G401 (cell line): ENCODE data around the gene USH2A. TPM values are rescaled to one million over a fixed set of nuclear protein-coding genes. Genes with fewer than 3 reads are reported as not detected.
A peak's percentile ranks its signal among the peaks of the same experiment; 100 is the strongest.
"Not testable (repeated sequence)": the region's sequence is repeated elsewhere in the genome, so short reads cannot be mapped to it uniquely, and the experiment has no call there.

Source experiments
- DNase-seq: peaks from one replicate; pipeline ENCODE4 v3.0.0-alpha.2; 2015; ENCODE audit warnings: low spot score
- in situ Hi-C: cut with HindIII; loops from 2 replicates; pipeline ENCODE4 v1.10.0; 2016; ENCODE audit warnings: low sequenced_read_pairs, mixed read lengths
- total RNA-seq: library from RNA; depleted of rRNA; stranded (reverse); fragments of >200 nt; shearing (Covaris generic); gene quantifications from 2 replicates; pipeline ENCODE4 v1.2.3, GENCODE V29; 2014

The USH2A gene
- total RNA-seq, 1 experiment from 2014 or later: not detected

DNA sequence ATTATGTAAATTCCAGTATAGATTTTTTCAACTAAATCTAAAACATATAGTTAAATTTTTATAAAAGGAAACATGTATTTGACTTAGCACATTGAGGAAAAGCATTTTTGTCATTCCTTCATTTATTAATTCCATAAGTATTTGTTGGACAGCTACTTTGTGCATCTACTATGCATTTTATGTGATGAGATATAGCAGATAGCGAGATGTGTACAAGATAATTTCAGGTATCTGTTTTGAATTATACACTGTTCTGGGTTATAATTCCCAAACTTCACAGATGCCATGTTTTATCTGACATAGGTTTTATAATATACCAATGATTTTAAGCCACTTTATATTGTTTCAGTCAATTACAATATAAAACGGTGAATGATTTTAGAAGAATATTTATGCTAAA, 398.7 kb downstream of the USH2A start:
- in situ Hi-C loops: no loop called here

DNA sequence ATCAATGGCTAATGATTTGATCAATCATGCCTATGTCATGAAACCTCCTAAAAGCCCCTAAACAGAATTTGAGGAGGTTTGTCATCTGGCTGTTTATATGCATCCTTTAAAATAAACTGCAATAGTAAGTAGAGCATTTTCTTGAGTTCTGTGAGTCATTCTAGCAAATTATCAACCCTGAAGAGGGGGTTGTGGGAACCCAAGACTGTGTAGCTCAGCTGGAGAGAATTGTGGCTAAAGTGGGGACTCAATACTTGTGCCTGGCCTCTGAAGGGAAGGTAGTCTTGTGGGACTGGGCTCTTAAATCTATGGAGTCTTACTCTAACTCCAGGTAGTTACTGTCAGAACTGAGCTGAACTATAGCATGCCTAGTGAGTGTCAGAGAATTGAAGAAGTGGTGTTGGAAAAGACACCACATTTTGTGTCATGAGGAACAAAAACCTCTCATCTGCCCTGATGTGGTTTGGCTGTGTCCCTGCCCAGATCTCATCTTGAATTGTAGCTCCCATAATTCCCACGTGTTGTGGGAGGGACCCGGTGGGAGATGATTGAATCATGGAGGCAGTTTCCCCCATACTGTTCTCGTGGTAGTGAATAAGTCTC, 402.4 kb downstream of the USH2A start:
- no peak for DNase-seq
- in situ Hi-C loops: no loop called here

More for the DNA sequence above, 398.7 kb downstream of the USH2A start:
- DNase-seq: no peak

DNA sequence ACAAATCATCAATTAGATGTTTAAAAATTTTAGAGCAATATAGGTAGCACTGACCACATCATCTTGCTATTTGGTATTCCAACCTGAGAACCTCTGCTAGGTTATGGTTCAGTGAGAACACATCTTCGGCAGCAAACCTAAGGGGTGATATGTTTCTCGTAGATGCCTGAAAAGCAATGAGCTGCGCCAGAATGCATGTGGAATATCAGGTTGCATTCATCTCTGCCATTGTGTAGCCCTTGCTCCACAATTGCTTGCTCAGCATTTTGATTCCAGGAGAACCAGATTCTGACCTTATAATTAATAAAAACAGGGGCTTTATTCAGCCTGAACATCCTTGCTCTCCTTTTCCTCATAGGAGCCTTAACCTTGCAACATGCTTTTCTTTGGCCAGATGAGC, 408.1 kb downstream of the USH2A start:
- DNase-seq: no peak
- in situ Hi-C loops: no loop called here

- in situ Hi-C loops: no loop called here
- DNase-seq: no peak
Observed at GRCh38 chr1:216014086-216014485, 409.2 kb downstream of the USH2A start.

- DNase-seq, in situ Hi-C loops: not testable (repeated sequence)
Observed at GRCh38 chr1:216009456-216009855, 413.8 kb downstream of the USH2A start.

DNA sequence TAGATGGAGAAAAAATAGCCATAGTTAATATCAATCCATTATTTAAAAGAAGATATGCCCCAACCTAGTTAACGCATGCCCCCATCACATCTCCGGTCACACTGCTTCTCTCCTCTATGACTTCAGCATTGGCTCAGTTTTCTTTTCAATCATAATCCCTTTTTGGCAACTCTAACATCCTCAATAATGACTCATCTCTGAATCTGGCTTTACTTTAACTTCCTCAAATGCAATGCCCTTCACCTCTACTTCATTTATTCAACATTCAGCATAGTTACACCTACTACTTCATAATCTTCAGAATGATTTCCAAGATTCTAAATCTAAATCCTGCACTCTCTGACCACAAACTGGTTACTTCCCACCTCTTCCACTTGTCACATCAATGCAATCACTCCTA, 417.3 kb downstream of the USH2A start:
- in situ Hi-C loops: no loop called here
- DNase-seq: no peak

DNA sequence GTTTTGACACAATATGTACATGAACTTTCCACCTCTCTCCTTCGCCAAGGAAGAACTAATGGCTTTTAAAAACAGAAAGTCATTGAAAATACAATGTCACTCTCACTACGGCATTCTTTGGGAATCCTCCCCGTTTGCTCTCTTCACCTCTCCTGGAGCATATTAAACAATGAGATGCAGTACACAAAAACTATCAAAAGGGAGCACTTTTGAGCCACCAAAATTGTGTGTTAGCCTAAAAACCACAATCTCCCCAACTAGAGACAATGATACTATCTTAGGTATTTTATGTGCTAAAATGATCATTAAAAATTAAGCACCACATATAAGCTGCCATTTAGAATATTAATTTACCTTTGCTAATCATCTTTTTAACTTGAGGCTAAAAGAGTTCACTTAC, 430.6 kb downstream of the USH2A start:
- in situ Hi-C loops: no loop called here
- peak; percentile 22 for DNase-seq

- no peak for DNase-seq
- in situ Hi-C loops: no loop called here
Observed at GRCh38 chr1:215987092-215987875, 436.0 kb downstream of the USH2A start.

GRCh38 chr1:215986401-215986800, 436.8 kb downstream of the USH2A start:
- in situ Hi-C loops: no loop called here
- no peak for DNase-seq

DNA sequence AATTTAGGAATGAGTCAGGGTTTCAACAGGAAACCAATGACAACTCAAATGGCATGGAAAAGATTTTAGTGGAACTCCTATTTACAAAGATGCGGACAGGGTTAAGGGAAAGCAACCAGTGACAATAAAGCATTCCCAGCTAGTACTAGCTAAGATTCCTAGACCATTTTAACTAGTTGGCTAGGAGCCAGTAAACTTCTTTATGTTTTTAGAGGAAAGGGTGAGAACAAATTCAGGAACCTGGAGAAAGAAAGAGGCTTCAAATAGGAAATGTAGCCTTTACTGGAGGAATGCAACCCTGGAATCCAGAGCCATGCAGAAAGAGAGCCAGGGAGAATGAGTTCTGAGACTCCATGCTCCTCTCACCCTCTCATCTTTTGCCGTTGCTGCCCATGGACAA, 439.6 kb downstream of the USH2A start:
- in situ Hi-C loops: no loop called here
- no peak for DNase-seq

GRCh38 chr1:215971793-215972441, 451.3 kb downstream of the USH2A start:
- in situ Hi-C loops: no loop called here
- DNase-seq: peak; percentile 46

DNA sequence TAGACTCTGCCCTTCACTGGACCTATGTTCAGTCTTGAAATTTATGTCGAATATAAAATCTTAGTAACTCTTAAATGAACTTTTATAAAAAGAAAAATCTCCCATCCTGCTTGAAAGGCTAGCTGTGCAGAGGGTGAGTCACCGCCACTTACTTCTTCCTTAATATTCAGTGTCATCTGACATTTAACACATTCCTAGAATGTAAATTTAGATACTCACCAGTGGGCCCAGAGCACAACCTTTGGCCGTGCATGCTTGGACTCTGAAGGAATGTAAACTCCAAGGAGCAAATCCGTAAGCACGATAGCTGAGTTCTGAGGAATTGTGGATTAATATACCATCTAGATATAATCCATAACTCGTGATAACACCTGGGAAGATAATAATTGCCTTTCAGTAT, 452.8 kb downstream of the USH2A start:
- no peak for DNase-seq

DNA sequence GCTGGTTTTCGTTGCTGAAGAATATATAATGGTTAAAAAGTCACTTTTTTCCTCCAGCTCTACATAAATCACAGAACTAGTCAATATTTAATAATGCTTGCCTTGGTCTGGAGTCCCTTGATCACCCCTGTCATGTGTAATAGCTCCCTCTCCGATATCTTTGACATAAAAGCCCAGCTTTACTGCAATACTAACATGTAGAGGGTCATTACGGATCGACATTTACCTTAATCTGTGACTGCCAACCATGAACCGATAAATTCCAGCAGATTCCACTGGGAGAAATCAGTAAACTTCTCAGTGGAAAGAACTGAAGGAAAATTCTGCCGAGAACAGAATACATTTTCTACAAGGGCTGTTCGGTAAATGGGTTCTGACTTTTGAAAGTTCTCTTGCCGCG, 459.6 kb downstream of the USH2A start:
- in situ Hi-C loops: no loop called here
- DNase-seq: no peak

More for the DNA sequence above, 452.8 kb downstream of the USH2A start:
- in situ Hi-C loops: no loop called here

DNA sequence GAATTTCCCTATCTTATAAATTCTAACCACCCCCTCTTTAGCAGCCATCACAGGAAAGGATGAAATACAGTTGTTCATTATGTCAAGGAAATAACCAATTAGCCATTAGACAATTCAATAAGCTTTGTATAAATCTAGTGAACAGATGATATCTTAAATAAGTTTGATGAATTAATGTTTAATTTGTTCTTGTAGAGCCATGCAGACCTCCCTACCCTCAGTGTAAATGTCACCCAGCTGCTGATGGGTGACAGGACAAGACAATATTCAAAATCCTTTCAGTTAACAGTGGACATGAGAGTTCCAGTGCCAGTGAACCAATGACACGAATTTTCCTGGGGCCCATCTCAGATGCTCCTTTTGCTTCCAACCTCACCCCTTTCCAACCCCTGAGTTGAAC, 460.2 kb downstream of the USH2A start:
- in situ Hi-C loops: no loop called here
- DNase-seq: no peak

- in situ Hi-C loops: no loop called here
- no peak for DNase-seq
Observed at GRCh38 chr1:215958841-215959240, 464.4 kb downstream of the USH2A start.

- in situ Hi-C loops: no loop called here
- DNase-seq: no peak
Observed at GRCh38 chr1:215957663-215958062, 465.6 kb downstream of the USH2A start.

DNA sequence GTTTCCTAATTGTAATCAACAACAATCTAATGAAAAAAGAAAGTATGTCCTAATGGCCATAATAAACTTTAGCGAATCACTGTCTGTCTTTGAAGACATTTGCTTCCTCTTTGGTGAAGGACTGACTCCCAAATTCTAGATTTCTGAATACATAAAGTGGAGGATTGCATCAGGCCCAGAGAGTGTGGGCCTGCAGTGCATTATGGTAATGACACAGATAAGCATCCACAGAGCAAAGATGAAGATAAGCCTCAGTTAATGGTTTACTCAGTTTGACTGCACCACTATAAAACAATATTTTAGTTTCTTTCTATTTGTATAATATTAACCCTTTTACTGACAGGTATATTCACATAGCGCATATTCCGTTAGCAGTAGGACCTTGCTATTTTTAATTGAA, 490.7 kb downstream of the USH2A start:
- in situ Hi-C loops: no loop called here
- no peak for DNase-seq

DNA sequence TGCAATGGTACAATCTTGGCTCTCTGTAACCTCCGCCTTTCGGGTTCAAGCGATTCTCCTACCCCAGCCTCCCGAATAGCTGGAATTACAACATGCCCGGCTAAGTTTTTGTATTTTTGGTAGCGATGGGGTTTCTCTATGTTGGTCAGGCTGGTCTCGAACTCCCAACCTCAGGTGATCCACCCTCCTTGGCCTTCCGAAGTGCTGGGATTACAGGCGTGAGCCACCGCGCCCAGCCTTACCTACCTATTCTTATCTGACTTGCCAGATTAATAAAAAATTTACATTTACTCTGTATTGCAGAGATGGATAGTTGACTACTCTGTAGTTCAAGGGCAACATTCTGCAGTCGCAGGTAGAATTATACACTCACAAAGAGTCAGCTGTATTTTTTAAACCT, 496.6 kb downstream of the USH2A start:
- DNase-seq: no peak
- in situ Hi-C loops: no loop called here

GRCh38 chr1:215923129-215923824, 500.0 kb downstream of the USH2A start:
- no peak for DNase-seq
- in situ Hi-C loops: no loop called here

DNA sequence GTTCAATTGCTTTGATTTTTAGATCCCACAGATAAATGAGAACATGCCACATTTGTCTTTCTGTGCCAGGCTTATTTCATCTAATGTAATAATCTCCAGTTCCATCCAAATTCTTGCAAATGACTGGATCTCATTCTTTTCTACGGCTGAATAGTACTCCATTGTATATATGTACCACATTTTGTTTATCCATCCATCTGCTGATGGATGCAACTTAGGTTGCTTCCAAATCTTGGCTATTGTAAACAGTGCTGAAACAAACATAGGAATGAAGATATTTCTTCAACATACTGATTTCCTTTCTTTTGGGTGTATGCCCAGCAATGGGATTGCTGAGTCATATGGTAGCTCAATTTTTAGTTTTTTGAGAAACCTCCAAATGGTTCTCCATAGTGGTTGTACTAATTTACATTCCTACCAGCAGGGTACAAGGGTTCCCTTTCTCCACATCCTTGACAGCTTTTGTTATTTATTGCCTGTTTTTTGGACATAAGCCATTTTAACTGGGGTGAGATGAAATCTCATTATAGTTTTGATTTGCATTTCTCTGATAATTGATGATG, 511.8 kb downstream of the USH2A start:
- in situ Hi-C loops: no loop called here
- DNase-seq: no peak
